Endothelial cell of hepatic sinusoid (primary cell): Measurements from ENCODE around the gene RND3.

Source experiments
- in situ Hi-C: cut with HindIII; loops from 2 replicates; pipeline ENCODE4 v1.10.0; 2017; ENCODE audit warnings: low sequenced_read_pairs

RND3 gene

DNA sequence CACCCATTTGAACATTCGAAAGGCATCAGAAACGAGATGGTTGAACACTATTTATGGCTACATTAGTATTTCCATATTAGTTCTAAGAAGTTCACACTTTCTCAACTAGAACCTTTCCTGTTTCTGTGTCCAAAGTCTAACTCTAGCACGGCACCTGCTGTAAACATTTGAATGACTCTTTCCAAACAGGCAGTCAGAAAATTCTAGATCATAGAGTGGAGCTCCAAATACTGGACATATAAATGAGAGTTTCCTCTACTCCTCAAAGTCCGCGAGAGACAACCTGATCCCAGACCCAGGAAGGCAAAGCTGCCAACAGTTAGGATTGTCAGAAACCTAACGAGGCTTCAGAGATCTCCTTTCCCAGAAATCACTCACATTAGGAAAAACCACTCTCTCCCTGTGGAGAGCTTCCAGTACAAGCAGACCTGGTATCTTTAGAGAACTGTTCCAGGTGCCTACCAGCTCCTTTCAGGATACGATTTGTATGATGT lies 10.6 kb downstream of the RND3 start:
- in situ Hi-C loops: no loop called here

DNA sequence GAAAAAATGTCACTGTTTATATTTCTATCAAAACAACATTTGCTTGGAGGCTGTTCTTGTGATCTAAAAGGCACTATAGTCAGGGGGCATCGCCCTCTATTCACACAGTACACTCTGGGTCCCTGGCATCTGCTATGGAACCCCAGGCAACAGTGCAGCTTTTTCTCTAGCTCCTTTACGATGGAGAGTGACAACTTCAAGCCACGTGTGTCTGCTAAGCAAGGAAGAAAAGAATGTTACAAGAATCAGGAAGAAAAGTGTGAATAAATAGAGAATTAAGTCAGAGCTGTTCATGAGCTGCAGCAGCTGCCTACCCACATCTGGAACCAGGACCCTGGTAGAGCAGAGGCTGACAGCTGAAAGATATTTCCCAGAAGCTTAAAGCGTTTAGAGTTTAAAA lies 11.2 kb downstream of the RND3 start:
- in situ Hi-C loops: no loop called here

DNA sequence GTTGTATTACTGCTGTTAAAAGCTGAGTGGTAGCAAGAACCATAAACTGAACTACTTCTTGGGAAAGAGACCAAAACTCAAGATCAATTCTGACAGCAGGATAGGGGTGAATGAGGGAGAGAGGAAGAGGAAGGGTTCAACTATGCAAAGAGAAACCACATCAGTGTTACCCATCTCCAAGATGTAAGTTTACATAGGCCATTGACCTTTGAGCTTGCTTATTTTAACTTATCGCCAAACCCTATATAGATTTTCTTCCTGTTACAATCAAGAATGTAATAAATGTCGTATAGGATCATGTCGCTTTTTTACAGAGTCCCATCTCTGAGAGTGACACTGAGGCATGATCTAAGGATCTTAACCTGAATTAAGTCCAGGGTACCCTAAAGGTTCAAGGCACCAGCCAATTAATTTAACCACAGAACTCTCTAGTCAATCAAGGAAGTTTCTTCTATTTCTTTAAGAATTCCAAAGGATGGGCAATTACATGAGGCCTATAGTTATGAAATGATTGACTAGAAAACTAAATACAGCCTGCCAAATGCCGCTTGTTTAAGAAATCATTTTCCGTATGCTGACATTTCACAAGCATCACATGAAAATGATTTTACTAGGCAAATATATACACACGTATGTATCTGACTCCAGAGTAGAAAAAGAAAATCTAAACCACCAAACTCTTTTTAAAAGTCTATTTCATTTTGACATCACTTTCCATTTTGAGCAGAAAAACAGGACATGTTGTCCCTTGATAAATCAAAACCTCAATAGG lies 11.8 kb downstream of the RND3 start:
- in situ Hi-C loops: no loop called here

DNA sequence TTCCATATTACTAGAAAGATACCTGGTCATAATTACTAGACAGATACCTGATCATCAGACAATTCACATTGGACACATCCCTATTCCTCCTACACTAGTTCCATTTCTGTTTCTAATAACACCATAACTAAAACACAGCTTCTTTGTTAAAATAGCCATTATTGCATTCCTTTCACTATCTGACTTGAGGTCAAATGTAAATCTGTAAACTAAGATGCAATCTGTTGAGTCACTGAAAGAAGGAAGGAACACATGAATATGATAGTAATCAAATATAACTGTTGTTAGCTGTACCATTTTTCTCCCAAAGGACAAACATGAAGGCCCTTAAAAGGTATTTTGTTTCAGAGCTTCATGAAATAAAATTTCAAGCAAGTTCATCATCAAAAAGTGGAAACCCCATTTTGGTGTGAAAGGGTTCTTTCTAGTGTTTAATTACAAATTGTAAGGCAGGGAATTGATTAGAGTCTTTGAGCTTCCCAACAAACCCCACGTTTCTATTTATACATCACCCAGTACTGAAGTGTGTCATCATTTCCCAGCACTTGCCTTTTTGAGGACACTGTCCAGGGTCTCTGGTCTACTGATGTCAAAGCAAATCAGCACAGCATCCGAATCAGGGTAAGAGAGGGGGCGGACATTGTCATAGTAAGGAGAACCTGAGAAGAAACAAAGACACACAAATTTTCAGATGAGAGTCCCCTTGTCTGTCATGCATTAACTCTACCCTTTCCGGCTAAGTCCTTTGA lies 13.0 kb downstream of the RND3 start:
- in situ Hi-C loops: no loop called here

DNA sequence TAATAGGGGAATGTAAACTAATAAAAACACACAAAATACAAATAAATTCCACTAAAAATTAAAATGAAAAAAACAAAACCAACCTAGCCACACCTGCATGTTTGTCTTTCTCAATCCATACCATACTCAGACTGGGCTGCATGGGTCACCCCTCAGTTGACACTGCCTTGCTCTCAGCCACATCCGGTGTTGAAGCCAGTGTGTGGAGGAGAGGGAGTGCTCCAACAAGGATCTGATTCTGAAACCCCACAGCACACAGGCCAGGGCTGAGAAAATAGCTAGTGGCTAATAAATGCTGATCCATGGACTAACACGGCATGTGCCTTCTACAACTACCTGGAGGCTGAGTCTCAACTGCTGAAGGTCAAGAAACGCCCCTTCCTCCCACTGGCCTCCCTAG lies 13.7 kb downstream of the RND3 start:
- in situ Hi-C loops: no loop called here

DNA sequence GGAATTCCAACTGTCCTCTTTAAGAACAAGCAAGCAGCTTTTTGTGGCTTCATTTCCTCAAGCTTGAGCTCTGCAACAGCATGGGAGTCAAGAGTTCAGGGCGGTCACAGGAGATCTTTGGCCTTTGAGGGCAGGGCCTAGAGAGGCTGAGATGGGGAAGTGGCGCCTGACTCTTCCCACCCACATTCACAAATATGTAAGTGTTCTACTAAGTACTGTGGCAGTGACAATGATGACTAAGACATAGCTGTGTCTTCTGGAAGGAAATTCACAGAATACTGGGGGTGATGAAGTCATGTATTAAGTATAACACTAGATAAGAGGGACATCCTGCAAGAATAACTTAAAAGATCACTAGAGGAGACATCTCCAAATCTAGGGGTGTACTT lies 15.0 kb downstream of the RND3 start:
- in situ Hi-C loops: no loop called here

DNA sequence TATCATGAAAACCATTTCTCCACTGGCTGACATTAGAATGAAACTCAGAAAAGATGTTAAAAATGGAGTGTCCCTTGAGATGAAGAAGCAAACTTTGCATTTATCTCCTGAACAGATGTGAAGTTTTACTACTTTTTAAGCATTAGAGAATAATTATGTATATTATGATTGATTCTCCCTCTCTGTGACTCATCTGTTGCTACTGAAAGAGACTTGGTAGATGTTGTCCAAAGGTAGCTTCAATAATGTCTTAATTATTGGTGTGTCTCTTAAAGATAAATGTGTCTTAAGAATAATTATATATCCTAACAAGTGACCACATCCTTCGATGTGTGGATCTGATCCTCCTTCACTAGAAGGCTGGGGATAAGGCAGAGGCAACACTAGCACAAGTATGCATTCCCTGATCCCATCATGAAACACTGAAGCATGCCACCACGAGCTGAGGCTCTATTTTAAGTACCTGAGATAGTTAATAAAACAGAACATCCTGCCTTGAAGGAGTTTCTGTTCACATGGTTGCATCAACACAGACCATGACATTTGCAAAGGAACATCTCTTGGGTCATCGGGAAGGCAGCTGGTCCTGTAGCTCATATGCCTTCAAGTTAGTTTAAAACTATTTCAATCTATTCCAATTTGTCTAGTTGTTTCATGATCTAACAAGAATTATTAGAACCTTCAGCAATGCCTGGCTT lies 15.5 kb downstream of the RND3 start:
- in situ Hi-C loops: no loop called here

DNA sequence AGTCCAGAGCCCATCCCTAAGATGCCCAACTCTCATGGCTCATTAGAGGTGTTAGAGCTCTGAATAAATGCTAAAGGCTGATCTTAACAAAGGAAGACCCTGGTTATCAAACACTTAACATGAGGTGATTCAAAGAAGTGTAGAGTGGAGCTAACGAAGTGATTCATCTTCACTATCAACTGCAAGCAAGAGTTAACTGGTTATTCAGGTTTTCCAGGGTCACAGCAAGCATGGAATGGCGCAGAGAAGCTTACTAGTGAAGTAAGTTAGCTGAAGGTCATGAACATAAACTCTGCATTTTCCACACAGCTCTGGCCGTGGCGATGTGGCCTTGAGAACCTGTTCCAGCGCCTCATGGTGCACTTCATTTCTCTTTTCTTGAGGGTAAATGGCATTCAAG lies 17.0 kb downstream of the RND3 start:
- in situ Hi-C loops: no loop called here

DNA sequence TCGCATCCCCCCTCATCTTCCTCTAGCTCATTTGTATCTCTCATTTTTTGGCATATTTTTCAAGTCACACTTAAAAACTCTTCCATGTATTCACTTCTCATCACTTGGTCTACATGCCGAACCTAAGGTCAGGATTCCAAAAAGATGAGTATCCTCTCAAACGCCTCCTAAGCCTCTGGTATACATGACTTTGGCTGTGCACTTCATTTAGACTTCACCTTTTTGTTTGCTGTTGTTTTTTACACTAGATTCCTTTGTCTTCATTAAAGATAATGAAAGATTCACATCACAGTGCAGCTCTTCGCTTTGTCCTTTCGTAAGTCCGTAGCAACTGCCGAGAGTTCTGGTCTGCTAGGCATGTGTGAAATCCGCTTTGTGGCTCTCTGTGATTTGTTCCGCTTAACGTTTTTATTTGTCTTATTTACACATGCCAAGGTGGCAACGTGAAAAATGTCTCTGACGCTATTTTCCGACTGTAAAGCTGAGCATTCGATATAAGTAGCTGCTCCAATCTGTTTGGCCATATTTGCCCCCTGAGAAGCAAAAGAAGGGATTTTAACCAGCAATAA lies 17.7 kb downstream of the RND3 start:
- in situ Hi-C loops: no loop called here

DNA sequence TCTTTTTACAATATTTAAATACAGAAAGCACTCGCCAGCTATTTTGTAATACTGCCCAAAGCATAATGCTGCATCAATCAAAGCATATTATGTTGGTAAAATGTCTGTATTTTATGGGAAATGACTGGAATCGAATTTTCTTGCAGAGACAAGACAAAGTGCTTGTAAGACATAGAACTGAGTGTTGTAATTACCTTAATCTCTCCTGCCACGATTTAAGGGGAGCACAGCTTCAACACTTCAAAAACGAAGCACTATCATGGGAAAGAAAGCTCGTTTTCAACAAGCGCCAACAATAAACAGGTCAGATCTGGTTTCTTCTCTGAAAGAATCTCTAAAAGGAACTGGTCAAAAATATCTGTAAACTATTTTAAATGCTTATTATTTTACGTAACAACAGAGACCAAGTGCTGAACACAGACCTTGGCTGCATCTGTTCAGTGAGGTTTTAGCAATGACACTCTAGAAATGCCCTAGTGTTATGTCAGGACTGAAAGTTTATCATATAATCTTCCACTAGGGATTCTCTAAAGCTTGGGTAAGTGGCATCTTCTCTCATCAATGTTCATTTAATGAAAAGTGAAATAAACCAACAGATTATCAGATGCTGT lies 19.0 kb downstream of the RND3 start:
- in situ Hi-C loops: no loop called here

DNA sequence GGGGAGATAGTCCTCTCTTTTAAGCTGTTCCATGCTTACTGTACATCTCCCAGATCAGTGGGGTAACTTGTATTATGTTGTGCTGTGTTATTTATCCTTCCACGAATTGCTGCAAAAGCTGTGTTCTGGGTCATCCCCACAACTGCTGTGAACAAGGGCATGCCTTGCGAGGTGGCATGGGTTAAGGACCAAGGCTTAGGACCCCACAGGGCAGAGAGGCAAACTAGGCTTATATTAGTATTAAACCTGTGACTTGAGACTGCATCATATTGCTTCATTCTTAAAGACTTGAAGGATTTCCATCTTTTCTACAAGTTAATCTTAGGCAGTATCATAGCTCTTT lies 19.9 kb downstream of the RND3 start:
- in situ Hi-C loops: no loop called here

DNA sequence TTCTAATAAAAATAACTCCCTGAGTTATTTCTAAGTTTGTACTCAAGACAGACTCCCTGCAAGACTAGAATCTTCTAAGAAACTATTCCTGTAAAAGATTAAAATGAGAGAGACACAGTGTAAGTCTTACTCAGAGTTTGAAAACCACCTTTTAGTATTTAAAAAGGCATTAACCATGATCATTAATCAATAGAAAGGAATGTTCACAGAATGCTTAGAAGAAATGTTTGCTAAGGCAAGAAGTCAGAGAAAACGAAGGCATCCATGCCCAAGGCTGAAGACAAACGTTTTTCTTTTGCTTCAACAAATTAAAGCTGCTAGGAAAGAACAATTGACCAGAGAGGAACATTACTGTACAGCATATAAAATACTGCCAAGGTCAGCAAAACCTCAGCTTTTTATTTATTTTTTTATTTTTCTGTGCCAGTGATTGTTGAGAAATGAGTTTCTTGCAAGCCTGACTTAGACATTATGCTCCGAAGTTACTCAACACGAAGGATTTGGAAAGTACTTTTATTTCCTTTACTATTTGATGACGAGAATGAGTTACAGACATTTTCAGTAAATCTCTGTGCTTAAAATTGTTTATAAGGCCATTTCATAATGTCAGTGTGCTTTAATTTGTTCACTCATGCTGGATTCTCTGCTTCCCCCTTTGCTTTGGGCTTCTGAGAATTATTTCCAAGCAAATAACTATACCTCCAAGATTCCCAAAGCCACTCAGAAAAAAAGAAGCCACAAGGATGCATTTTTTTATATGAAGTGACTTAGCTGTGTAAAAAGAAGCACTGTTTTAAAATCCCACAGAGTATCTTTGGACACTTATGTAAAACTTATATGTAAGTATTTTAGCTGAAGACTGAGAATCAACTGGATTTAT lies 20.5 kb downstream of the RND3 start:
- in situ Hi-C loops: no loop called here

DNA sequence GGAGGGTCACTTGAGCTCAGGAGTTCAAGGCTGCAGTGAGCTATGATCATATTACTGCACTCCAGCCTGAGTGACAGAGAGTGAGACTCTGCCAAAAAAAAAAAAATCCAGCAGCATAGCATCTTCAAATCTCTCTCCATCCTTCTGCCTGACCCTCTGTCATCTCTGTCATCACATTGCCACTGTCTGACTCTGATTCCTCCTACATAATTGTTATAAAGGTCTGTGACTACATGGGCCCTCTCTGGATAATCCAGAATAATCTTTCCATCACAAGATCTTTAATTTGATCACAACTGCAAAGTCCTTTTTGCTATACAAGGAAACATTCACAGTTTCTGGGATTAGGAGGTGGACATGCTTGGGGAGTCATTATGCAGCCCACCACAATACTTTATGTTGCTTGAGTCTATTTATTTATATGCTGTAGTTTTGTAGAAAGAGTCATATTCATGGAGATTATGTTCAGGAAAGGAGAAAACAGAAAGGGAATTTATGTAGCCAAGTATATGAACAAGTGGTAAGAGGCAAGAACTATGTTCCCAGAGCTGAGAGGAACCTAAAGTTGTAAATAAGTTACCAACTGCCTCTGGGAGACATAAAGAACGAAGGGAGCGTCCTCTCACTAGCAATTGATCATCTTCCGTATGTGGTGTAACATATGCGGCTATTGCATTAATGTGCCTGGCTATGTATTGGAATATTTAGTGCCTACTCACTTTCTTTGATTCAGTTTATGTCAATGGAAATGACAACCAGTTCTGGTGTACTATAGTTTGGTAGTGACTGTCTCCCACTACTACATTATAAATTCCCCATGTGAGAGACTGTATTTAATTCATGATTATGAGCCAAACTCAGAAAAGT lies 21.5 kb downstream of the RND3 start:
- in situ Hi-C loops: no loop called here

DNA sequence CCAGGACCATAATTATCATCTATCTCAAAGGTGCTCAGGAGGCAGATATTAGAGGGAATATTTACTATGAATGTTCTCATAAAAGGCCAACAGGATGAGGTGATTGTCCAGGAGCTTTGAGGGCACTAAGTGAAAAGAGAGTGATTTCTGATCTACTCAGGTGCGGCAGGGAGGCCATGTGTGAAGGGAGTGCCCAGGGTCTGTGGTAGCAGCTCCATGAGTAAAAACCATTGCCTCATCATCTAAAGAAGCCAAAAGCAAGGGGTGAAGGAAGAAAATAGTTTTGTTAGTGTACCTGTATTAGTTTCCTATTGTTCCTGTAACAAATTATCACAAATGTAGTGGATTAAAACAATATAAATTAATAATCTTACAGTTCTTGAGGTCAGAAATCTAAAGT lies 22.5 kb downstream of the RND3 start:
- in situ Hi-C loops: no loop called here

DNA sequence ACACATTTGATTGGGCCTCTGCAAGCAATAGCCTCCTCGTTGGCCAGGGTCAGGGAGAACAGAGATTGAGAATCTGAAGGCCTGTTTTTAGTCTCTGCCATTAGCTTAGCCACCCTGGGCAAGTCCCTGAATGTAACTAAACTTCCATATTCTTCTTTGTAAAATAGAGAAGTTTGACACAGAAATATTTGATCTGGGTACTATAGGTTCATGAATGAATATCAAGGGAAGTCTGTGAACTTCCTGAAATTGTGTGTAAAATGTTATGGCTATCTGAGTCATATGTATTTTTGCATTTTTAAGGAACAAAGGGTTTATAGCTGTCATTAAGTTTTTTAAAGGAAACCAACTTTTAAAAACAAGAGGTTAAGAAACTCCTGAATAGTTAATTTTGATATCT lies 23.2 kb downstream of the RND3 start:
- in situ Hi-C loops: no loop called here

DNA sequence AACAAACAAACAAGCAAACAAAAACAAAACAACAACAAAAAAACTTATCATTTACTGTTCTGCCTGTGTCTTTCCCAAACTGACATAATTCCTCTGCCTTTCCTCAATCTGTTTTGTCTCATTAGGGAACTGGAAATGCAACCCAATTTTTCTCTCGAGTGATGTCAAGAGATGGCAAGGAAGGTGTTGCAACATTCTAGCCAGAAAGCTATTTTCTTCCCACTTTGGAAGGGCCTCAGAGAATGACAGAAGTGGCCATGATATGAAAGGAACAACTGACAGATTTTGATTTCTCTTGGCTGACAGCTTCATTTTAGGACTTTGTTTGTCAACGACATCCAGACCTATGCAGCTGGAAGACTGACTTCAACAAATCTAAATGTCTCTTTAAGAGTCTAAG lies 24.7 kb downstream of the RND3 start:
- in situ Hi-C loops: no loop called here

DNA sequence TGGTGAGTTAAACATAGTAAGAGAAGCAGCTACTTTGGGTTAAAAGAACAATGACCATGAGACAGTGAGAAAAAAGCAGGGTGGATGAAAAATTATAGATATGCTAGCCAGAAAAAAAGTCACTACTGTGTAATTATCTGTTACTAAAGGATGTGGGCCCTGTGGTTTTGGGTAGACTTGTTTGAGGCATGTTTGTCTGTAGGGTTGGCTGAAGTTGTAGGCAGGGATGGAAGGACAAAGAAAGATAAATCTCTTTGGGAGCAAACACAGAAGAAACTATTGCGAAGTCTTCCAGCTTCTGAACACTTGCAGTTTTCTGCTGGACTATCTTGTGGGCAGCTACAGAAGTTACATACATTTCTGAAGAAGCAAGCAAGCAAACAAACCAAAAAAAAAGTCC lies 28.2 kb downstream of the RND3 start:
- in situ Hi-C loops: no loop called here

DNA sequence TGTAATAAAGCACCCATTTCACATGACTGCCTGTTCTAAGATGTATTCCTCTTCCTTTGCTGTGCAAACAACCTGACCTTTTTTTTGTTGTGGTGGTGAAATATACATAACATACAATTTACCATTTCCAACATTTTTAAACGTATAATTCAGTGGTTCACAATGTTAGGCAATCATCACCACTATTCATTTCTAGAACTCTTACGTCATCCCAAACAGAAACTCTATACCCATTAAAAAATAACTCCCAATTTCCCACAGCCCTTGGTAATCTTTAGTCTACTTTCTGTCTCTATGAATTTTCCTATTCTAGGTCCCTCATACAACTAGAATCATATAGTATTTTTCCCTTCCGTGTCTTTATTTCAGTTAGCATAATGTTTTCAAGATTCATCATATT lies 36.7 kb downstream of the RND3 start:
- in situ Hi-C loops: no loop called here

DNA sequence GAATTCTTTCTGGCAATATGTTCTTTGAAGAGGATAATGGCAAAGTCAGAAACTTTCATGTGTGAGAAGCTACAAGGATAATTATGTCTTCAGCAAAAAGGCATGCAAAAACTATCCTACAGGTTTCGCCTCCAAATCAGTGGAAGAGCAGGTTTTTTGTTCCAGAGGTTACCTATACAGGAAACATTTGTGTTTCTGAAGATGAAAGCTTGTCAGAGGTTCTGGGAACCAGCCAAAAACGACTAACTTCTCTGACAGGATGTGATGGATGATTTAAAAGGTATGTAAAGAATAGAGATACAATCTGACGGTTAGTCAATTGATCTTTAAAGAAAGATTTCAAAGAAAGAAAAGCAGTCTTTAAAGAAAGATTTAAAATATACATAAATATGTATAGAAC lies 37.6 kb downstream of the RND3 start:
- in situ Hi-C loops: no loop called here
